Measurements from ENCODE around the gene TNFRSF1B. TPM values are rescaled to one million over a fixed set of nuclear protein-coding genes. Genes with fewer than 3 reads are reported as not detected.

Gene TNFRSF1B
- total RNA-seq, 1 experiment from 2014 or later, result 0.61 TPM

GRCh38 chr1:12144969-12145368 is 21.8 kb upstream of the TNFRSF1B start:
- TF ChIP-seq TCF7L2 (IDR thresholded peaks at IDR 0.05; ENCODE audit: borderline replicate concordance, extremely low read depth, insufficient read depth, insufficient read length), result no peak
- no peak for TF ChIP-seq REST (IDR thresholded peaks at IDR 0.05; ENCODE audit: low read depth)
- no peak for TF ChIP-seq POLR2AphosphoS5 (IDR thresholded peaks at IDR 0.05; ENCODE audit: low read depth, low read length)
- TF ChIP-seq JUND (IDR thresholded peaks at IDR 0.05), result no peak
- TF ChIP-seq RAD21 (IDR thresholded peaks at IDR 0.05; ENCODE audit: low read depth), result no peak
- no peak for TF ChIP-seq SRF (IDR thresholded peaks at IDR 0.05; ENCODE audit: low read depth)
- no peak for TF ChIP-seq EZH2phosphoT487 (IDR thresholded peaks at IDR 0.05; ENCODE audit: borderline replicate concordance)
- no peak for TF ChIP-seq MAX (IDR thresholded peaks at IDR 0.05)
- no peak for TF ChIP-seq EZH2 (IDR thresholded peaks at IDR 0.05)
- no peak for TF ChIP-seq SIN3A (IDR thresholded peaks at IDR 0.05; ENCODE audit: low read depth)
- TF ChIP-seq, protein P1, sequence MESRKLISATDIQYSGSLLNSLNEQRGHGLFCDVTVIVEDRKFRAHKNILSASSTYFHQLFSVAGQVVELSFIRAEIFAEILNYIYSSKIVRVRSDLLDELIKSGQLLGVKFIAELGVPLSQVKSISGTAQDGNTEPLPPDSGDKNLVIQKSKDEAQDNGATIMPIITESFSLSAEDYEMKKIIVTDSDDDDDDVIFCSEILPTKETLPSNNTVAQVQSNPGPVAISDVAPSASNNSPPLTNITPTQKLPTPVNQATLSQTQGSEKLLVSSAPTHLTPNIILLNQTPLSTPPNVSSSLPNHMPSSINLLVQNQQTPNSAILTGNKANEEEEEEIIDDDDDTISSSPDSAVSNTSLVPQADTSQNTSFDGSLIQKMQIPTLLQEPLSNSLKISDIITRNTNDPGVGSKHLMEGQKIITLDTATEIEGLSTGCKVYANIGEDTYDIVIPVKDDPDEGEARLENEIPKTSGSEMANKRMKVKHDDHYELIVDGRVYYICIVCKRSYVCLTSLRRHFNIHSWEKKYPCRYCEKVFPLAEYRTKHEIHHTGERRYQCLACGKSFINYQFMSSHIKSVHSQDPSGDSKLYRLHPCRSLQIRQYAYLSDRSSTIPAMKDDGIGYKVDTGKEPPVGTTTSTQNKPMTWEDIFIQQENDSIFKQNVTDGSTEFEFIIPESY (IDR thresholded peaks at IDR 0.05; ENCODE audit: extremely low read depth, insufficient replicate concordance, low read length), result no peak
- no peak for TF ChIP-seq ZNF274 (IDR thresholded peaks at IDR 0.05; ENCODE audit: low read depth, low read length)
- TF ChIP-seq SP1 (IDR thresholded peaks at IDR 0.05; ENCODE audit: low read depth), result no peak
- H3K27ac ChIP-seq (ENCODE audit: low read depth, low read length), result no peak overlapping the region
- ATAC-seq, result no peak
- intact Hi-C loops (cut with micrococcal nuclease), result no loop called here
- no peaks in the 10 kb centered on the region for H3K79me2 ChIP-seq (ENCODE audit: insufficient read depth, low read length)
- no peak for DNase-seq (ENCODE audit: low read depth, low spot score)
- H3K4me3 ChIP-seq (replicated peaks in 1 of 2; ENCODE audit: low read depth in 1 of 2, low read length in 2 of 2), result no peak overlapping the region
- peaks cover 11 to 30% of the 10 kb centered on the region in 2 experiments; a peak in 3 of 4 replicates for H3K4me1 ChIP-seq (ENCODE audit: control insufficient read depth in 1 of 2, insufficient read depth in 2 of 2, low read length in 2 of 2)
- H3K4me2 ChIP-seq (ENCODE audit: low read length), result no peak overlapping the region
- no peaks in the 10 kb centered on the region for H4K20me1 ChIP-seq (ENCODE audit: insufficient read depth)
- H2AFZ ChIP-seq (ENCODE audit: low read depth, low read length, poor library complexity, severe bottlenecking), result no peak overlapping the region
- RAD21 ChIA-PET (ENCODE audit: low non-redundant PET in 1 of 2, low total read pairs in 2 of 2, uncharacterized antibody in 2 of 2, unreplicated experiment in 2 of 2), result no interaction called here
- H3K36me3 ChIP-seq (ENCODE audit: control insufficient read depth in 1 of 2, insufficient read depth in 2 of 2, low read length in 2 of 2), result no peaks in the 10 kb centered on the region
- H3K9ac ChIP-seq (ENCODE audit: low read length), result no peak overlapping the region
- H3K9me3 ChIP-seq (ENCODE audit: control insufficient read depth in 1 of 2, insufficient read depth in 1 of 2, low read depth in 1 of 2, low read length in 2 of 2), result peaks cover 0 to 1% of the 10 kb centered on the region in 2 experiments; a peak in 1 of 4 replicates
- BruUV-seq (replicated peaks), result no TSS peak
- H3K27me3 ChIP-seq (ENCODE audit: insufficient read depth, low read length), result no peaks in the 10 kb centered on the region
- no peaks in the 10 kb centered on the region for H3K9me2 ChIP-seq (ENCODE audit: insufficient read depth)
- CTCF ChIA-PET, result no interaction called here
- POLR2A ChIA-PET, result no interaction called here
